HepG2 (cell line): ENCODE measurements around the gene RNF208. TPM values are rescaled to one million over a fixed set of nuclear protein-coding genes. Genes with fewer than 3 reads are reported as not detected.
A peak's percentile ranks its signal among the peaks of the same experiment; 100 is the strongest.

Experiments used
- ATF1 ChIP-seq: IDR thresholded peaks from 2 replicates; pipeline ENCODE4 v1.6.1; 2016; ENCODE audit warnings: mild to moderate bottlenecking, control low read depth
- ATF2 ChIP-seq: sonication (generic); formaldehyde crosslinking; IDR thresholded peaks from 2 replicates; pipeline ENCODE4 v1.4.0; 2020; ENCODE audit warnings: missing genetic modification reagents
- ERF ChIP-seq: IDR thresholded peaks from 2 replicates; pipeline ENCODE4 v1.6.1; 2018; ENCODE audit warnings: missing biosample characterization, missing genetic modification reagents
- GATA4 ChIP-seq: sonication (generic); IDR thresholded peaks from 2 replicates; pipeline ENCODE4 v1.6.1; 2016; ENCODE audit warnings: antibody characterized with exemption, low read depth, borderline replicate concordance
- GLMP ChIP-seq: sonication (generic); formaldehyde crosslinking; IDR thresholded peaks from 2 replicates; pipeline ENCODE4 v1.9.0; 2021; ENCODE audit warnings: missing genetic modification reagents, mild to moderate bottlenecking, borderline replicate concordance
- HDAC1 ChIP-seq: sonication (generic); formaldehyde crosslinking; IDR thresholded peaks from 2 replicates; pipeline ENCODE4 v1.5.1; 2020; ENCODE audit warnings: mild to moderate bottlenecking, missing genetic modification reagents
- HIVEP1 ChIP-seq: sonication (generic); formaldehyde crosslinking; IDR thresholded peaks from 2 replicates; pipeline ENCODE4 v1.4.0; 2020; ENCODE audit warnings: mild to moderate bottlenecking, missing genetic modification reagents
- HNF4G ChIP-seq, 2 experiments: sonication (generic) in 1 of 2; formaldehyde crosslinking in 1 of 2; IDR thresholded peaks; 2 replicates each; pipeline versions ENCODE4 v1.4.0 to v1.6.1; 2011 to 2020; ENCODE audit warnings: borderline replicate concordance in 2 of 2, low read depth in 2 of 2, mild to moderate bottlenecking in 2 of 2, low read length in 1 of 2, missing genetic modification reagents in 1 of 2, moderate library complexity in 1 of 2
- IKZF1 ChIP-seq: fragments of 450-650 bp; IDR thresholded peaks from 2 replicates; pipeline ENCODE4 v1.7.1; 2016
- NAIF1 ChIP-seq: sonication (generic); formaldehyde crosslinking; IDR thresholded peaks from 2 replicates; pipeline ENCODE4 v1.5.0; 2020; ENCODE audit warnings: mild to moderate bottlenecking, missing genetic modification reagents, borderline replicate concordance
- PATZ1 ChIP-seq: sonication (generic); formaldehyde crosslinking; IDR thresholded peaks from 2 replicates; pipeline ENCODE4 v1.4.0; 2020; ENCODE audit warnings: missing genetic modification reagents
- PAX8 ChIP-seq: sonication (generic); formaldehyde crosslinking; IDR thresholded peaks from 2 replicates; pipeline ENCODE4 v1.8.0; 2022; ENCODE audit warnings: mild to moderate bottlenecking, missing genetic modification reagents, borderline replicate concordance
- TFE3 ChIP-seq: IDR thresholded peaks from 2 replicates; pipeline ENCODE4 v1.6.1; 2016
- THAP8 ChIP-seq: sonication (generic); formaldehyde crosslinking; IDR thresholded peaks from 2 replicates; pipeline ENCODE4 v1.5.1; 2020; ENCODE audit warnings: missing genetic modification reagents, mild to moderate bottlenecking, borderline replicate concordance
- ZBTB1 ChIP-seq: sonication (generic); formaldehyde crosslinking; IDR thresholded peaks from 2 replicates; pipeline ENCODE4 v1.4.0; 2020; ENCODE audit warnings: missing genetic modification reagents, borderline replicate concordance
- ZBTB42 ChIP-seq: sonication (generic); formaldehyde crosslinking; IDR thresholded peaks from 2 replicates; pipeline ENCODE4 v1.5.0; 2020; ENCODE audit warnings: mild to moderate bottlenecking, missing genetic modification reagents
- ZBTB44 ChIP-seq: sonication (generic); formaldehyde crosslinking; IDR thresholded peaks from 2 replicates; pipeline ENCODE4 v1.4.0; 2020; ENCODE audit warnings: missing genetic modification reagents
- ZNF275 ChIP-seq: sonication (generic); formaldehyde crosslinking; IDR thresholded peaks from 2 replicates; pipeline ENCODE4 v1.8.0; 2022; ENCODE audit warnings: missing genetic modification reagents, mild to moderate bottlenecking, inconsistent platforms, borderline replicate concordance
- ZNF772 ChIP-seq: sonication (generic); formaldehyde crosslinking; IDR thresholded peaks from 2 replicates; pipeline ENCODE4 v1.5.0; 2020; ENCODE audit warnings: mild to moderate bottlenecking, missing genetic modification reagents
- polyA plus RNA-seq, 8 experiments: library from polyadenylated mRNA; depleted of rRNA in 3 of 8; stranded (reverse) in 7 of 8; unstranded in 1 of 8; fragments of >200 nt; fragmentation: Illumina TruSeq in 4 of 8; extraction: Trizol in 4 of 8; gene quantifications; 2 replicates each; pipeline versions ENCODE4 v1.2.1 to v1.2.3, GENCODE V29; 2011 to 2016; ENCODE audit warnings: low read depth in 4 of 8, missing spikeins in 1 of 8, mixed read lengths in 1 of 8; ENCODE audit not compliant: insufficient read depth in 1 of 8
- total RNA-seq, 5 experiments: library from RNA; depleted of rRNA; stranded (reverse); fragments of >200 nt; fragmentation: Illumina TruSeq; extraction: Trizol; gene quantifications; 2 replicates each; pipeline ENCODE4 v1.2.3, GENCODE V29; 2016; ENCODE audit warnings: low read depth in 1 of 5

Gene RNF208
- total and polyA plus RNA-seq, 2 of the 13 experiments (the other 11 are each of a cell fraction or from before 2014, with no cell fraction given), result 1.6 to 2.1 TPM

GRCh38 chr9:137230705-137231371 lies 8.8 kb upstream of the RNF208 start, which contains the start of gene SLC34A3 (continued):
- TF ChIP-seq PATZ1 (CRISPR knock-in tag) (no peak; the same call in 1 of the 2 replicates), ATF2 (CRISPR knock-in tag) (no peak), NAIF1 (CRISPR knock-in tag) (no peak), ERF (CRISPR knock-in tag) (no peak), HNF4G (IDR thresholded peaks at IDR 0.05; ENCODE audit: borderline replicate concordance, low read depth, low read length) (no peak), HNF4G (CRISPR knock-in tag; IDR thresholded peaks at IDR 0.05; ENCODE audit: borderline replicate concordance, low read depth) (no peak), ZBTB42 (CRISPR knock-in tag) (no peak), ATF1 (no peak), GATA4 (0 out of 2 replicates have a peak, but pooled peaks have one; percentile 6), ZBTB44 (CRISPR knock-in tag) (no peak), PAX8 (CRISPR knock-in tag) (0 out of 2 replicates have a peak, but pooled peaks have one; percentile 10), THAP8 (CRISPR knock-in tag) (no peak), TFE3 (CRISPR knock-in tag) (peak; percentile 39; the same call in 1 of the 2 replicates), HDAC1 (no peak; the same call in 1 of the 2 replicates), GLMP (CRISPR knock-in tag) (no peak), ZNF772 (CRISPR knock-in tag) (no peak), HIVEP1 (0 out of 2 replicates have a peak, but pooled peaks have one; percentile 1), ZNF275 (no peak), ZBTB1 (CRISPR knock-in tag) (no peak), IKZF1 (no peak)
